Measurements from ENCODE around the gene APOBEC3B.
A peak's percentile ranks its signal among the peaks of the same experiment; 100 is the strongest.
"Not testable (repeated sequence)": the region's sequence is repeated elsewhere in the genome, so short reads cannot be mapped to it uniquely, and the experiment has no call there.

Gene APOBEC3B

GRCh38 chr22:39026509-39027150, 44.5 kb downstream of the APOBEC3B start:
- H3K4me1 ChIP-seq (ENCODE audit: control insufficient read depth, low read depth, low read length), result peaks cover 5% of the 10 kb centered on the region
- no peak overlapping the region for H3K27ac ChIP-seq (ENCODE audit: low read length)
- H3K36me3 ChIP-seq (ENCODE audit: control insufficient read depth, low read depth, low read length), result no peaks in the 10 kb centered on the region
- no peaks in the 10 kb centered on the region for H3K9me3 ChIP-seq (ENCODE audit: control insufficient read depth, low read depth, low read length)
- no peak overlapping the region for H3K9ac ChIP-seq (ENCODE audit: low read length)
- H3K4me3 ChIP-seq (ENCODE audit: low read length), result no peak overlapping the region
- H3K27me3 ChIP-seq (ENCODE audit: control insufficient read depth, insufficient read depth, low read length), result no peaks in the 10 kb centered on the region

- H3K36me3 ChIP-seq (ENCODE audit: control insufficient read depth, low read depth, low read length), result no peaks in the 10 kb centered on the region
- H3K9ac ChIP-seq (ENCODE audit: low read length), result no peak overlapping the region
- no peak overlapping the region for H3K27ac ChIP-seq (ENCODE audit: low read length)
- no peak overlapping the region for H3K4me3 ChIP-seq (ENCODE audit: low read length)
- no peaks in the 10 kb centered on the region for H3K27me3 ChIP-seq (ENCODE audit: control insufficient read depth, insufficient read depth, low read length)
- peaks cover 11% of the 10 kb centered on the region for H3K4me1 ChIP-seq (ENCODE audit: control insufficient read depth, low read depth, low read length)
- H3K9me3 ChIP-seq (ENCODE audit: control insufficient read depth, low read depth, low read length), result no peaks in the 10 kb centered on the region
These were observed 45.6 kb downstream of the APOBEC3B start for GRCh38 chr22:39027717-39028116.

DNA sequence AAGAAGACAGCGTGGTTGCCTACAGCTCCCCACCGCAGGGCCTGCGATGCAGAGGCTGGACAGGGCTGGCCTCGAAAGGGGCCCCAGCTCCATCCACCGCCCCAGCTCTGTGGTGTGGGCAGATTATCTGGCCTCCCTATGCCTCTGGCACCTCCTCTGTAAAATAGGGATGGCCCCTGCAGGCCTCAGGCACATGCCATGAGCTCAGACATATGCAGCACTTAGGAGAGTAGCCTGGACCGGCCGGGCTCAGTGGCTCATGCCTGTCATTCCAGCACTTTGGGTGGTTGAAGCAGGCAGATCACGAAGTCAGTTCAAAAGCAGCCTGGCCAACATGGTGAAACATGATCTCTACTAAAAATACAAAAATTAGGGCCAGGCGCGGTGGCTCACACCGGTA, 46.1 kb downstream of the APOBEC3B start:
- no peak overlapping the region for H3K4me3 ChIP-seq (ENCODE audit: low read length)
- H3K9ac ChIP-seq (ENCODE audit: low read length), result no peak overlapping the region
- H3K9me3 ChIP-seq (ENCODE audit: control insufficient read depth, low read depth, low read length), result no peaks in the 10 kb centered on the region
- no peak overlapping the region for H3K27ac ChIP-seq (ENCODE audit: low read length)
- no peaks in the 10 kb centered on the region for H3K27me3 ChIP-seq (ENCODE audit: control insufficient read depth, insufficient read depth, low read length)
- H3K4me1 ChIP-seq (ENCODE audit: control insufficient read depth, low read depth, low read length), result peaks cover 11% of the 10 kb centered on the region
- H3K36me3 ChIP-seq (ENCODE audit: control insufficient read depth, low read depth, low read length), result no peaks in the 10 kb centered on the region

DNA sequence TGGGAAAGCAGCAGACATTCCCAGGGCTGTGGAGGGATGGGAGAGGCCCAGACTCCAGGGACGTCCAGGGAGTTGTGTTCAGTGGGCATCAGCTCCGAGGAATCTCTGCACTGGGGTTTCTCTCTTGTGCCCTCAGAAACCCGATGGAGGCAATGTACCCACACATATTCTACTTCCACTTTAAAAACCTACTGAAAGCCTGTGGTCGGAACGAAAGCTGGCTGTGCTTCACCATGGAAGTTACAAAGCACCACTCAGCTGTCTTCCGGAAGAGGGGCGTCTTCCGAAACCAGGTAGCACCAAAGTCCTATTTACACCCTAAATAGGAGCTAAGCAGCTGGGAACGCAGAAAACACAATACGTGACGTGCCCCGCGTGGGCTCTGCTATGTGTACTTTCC, 47.1 kb downstream of the APOBEC3B start:
- H3K36me3 ChIP-seq (ENCODE audit: control insufficient read depth, low read depth, low read length), result no peaks in the 10 kb centered on the region
- H3K27ac ChIP-seq (ENCODE audit: low read length), result no peak overlapping the region
- no peaks in the 10 kb centered on the region for H3K9me3 ChIP-seq (ENCODE audit: control insufficient read depth, low read depth, low read length)
- H3K27me3 ChIP-seq (ENCODE audit: control insufficient read depth, insufficient read depth, low read length), result no peaks in the 10 kb centered on the region
- no peak overlapping the region for H3K4me3 ChIP-seq (ENCODE audit: low read length)
- no peak overlapping the region for H3K9ac ChIP-seq (ENCODE audit: low read length)
- peaks cover 11% of the 10 kb centered on the region for H3K4me1 ChIP-seq (ENCODE audit: control insufficient read depth, low read depth, low read length)

DNA sequence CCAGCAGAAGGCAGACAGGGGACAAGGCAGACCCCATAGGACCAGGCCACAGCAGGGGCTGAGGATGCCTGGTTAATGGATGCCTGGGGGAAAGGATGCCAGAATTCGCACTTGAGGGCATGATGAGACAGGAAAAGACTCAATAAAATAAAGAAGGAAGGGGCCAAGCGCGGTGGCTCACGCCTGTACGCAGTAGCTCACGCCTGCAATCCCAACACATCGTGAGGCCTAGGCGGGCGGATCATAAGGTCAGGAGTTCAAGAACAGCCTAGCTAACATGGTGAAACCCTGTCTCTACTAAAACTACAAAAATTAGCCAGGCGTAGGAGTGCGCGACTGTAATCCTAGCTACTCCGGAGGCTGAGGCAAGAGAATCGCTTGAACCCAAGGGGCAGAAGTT, 48.6 kb downstream of the APOBEC3B start:
- no peak overlapping the region for H3K4me3 ChIP-seq (ENCODE audit: low read length)
- H3K27me3 ChIP-seq (ENCODE audit: control insufficient read depth, insufficient read depth, low read length), result no peaks in the 10 kb centered on the region
- H3K4me1 ChIP-seq (ENCODE audit: control insufficient read depth, low read depth, low read length), result peaks cover 11% of the 10 kb centered on the region
- H3K9ac ChIP-seq (ENCODE audit: low read length), result no peak overlapping the region
- no peaks in the 10 kb centered on the region for H3K36me3 ChIP-seq (ENCODE audit: control insufficient read depth, low read depth, low read length)
- no peak overlapping the region for H3K27ac ChIP-seq (ENCODE audit: low read length)
- H3K9me3 ChIP-seq (ENCODE audit: control insufficient read depth, low read depth, low read length), result no peaks in the 10 kb centered on the region

- Histone ChIP-seq H3K4me3 (ENCODE audit: low read length) (peak overlapping the region; percentile 39), H3K9ac (ENCODE audit: low read length) (peak overlapping the region; percentile 3), H3K4me1 (ENCODE audit: control insufficient read depth, low read depth, low read length) (peaks cover 11% of the 10 kb centered on the region)
- not testable (repeated sequence) for H3K36me3 ChIP-seq (ENCODE audit: control insufficient read depth, low read depth, low read length); H3K27ac ChIP-seq (ENCODE audit: low read length); H3K27me3 ChIP-seq (ENCODE audit: control insufficient read depth, insufficient read depth, low read length); H3K9me3 ChIP-seq (ENCODE audit: control insufficient read depth, low read depth, low read length)
These were observed 49.5 kb downstream of the APOBEC3B start for GRCh38 chr22:39031434-39032295.

- H3K27ac ChIP-seq (ENCODE audit: low read length); H3K4me3 ChIP-seq (ENCODE audit: low read length); H3K27me3 ChIP-seq (ENCODE audit: control insufficient read depth, insufficient read depth, low read length); H3K9ac ChIP-seq (ENCODE audit: low read length); H3K36me3 ChIP-seq (ENCODE audit: control insufficient read depth, low read depth, low read length); H3K9me3 ChIP-seq (ENCODE audit: control insufficient read depth, low read depth, low read length): not testable (repeated sequence)
- peaks cover 25% of the 10 kb centered on the region for H3K4me1 ChIP-seq (ENCODE audit: control insufficient read depth, low read depth, low read length)
These were observed 54.9 kb downstream of the APOBEC3B start for GRCh38 chr22:39037071-39037470.

DNA sequence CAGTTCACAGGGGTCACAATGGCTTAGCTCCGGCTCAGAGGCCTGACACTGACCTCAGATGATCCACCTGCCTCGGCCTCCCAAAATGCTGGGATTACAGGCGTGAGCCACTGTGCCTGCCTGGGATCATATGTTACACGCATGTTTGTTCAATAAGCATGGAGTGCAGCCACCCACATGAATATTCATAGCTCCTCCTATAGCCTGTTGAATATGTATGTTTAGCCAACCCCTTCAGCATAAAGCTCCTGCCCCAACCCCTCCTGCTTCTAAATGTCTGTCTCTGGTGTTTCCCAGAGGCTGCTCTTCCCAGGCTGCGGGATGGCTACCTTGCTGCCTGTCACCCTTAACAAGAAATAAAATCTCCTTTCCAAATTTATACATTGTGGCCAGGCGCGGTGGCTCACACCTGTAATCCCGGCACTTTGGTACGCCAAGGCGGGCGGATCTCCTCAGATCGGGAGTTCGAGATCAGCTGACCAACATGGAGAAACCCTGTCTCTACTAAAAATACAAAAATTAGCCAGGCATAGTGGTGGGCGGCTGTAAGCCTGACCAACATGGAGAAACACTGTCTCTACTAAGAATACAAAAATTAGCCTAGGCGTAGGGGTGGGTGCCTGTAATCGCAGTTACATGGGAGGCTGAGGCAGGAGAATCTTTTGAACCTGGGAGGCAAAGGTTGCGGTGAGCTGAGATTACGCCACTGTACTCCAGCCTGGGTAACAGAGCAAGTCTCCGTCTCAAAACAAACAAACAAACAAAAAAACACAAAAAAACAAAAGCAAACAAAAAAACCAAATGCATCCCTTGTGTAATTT, 57.4 kb downstream of the APOBEC3B start:
- Histone ChIP-seq H3K4me1 (ENCODE audit: control insufficient read depth, low read depth, low read length) (peaks cover 21% of the 10 kb centered on the region), H3K9me3 (ENCODE audit: control insufficient read depth, low read depth, low read length) (no peaks in the 10 kb centered on the region), H3K27me3 (ENCODE audit: control insufficient read depth, insufficient read depth, low read length) (no peaks in the 10 kb centered on the region), H3K27ac (ENCODE audit: low read length) (no peak overlapping the region), H3K36me3 (ENCODE audit: control insufficient read depth, low read depth, low read length) (no peaks in the 10 kb centered on the region), H3K9ac (ENCODE audit: low read length) (no peak overlapping the region), H3K4me3 (ENCODE audit: low read length) (no peak overlapping the region)

- not testable (repeated sequence) for H3K9ac ChIP-seq (ENCODE audit: low read length); H3K27ac ChIP-seq (ENCODE audit: low read length)
- H3K4me1 ChIP-seq (ENCODE audit: control insufficient read depth, low read depth, low read length), result peaks cover 21% of the 10 kb centered on the region
These were observed 58.0 kb downstream of the APOBEC3B start for GRCh38 chr22:39040155-39040537.

GRCh38 chr22:39040538-39041296, 58.6 kb downstream of the APOBEC3B start, which contains the start of gene APOBEC3F:
Gene APOBEC3F (plus strand): TSS chr22:39040864. CDS start chr22:39040961, 97 bp downstream.
- H3K27me3 ChIP-seq (ENCODE audit: control insufficient read depth, insufficient read depth, low read length); H3K27ac ChIP-seq (ENCODE audit: low read length): not testable (repeated sequence)

More at GRCh38 chr22:39040155-39040537, 58.0 kb downstream of the APOBEC3B start:
- not testable (repeated sequence) for H3K27me3 ChIP-seq (ENCODE audit: control insufficient read depth, insufficient read depth, low read length); H3K36me3 ChIP-seq (ENCODE audit: control insufficient read depth, low read depth, low read length); H3K9me3 ChIP-seq (ENCODE audit: control insufficient read depth, low read depth, low read length); H3K4me3 ChIP-seq (ENCODE audit: low read length)

GRCh38 chr22:39041908-39042307, 59.8 kb downstream of the APOBEC3B start:
- Histone ChIP-seq H3K36me3 (ENCODE audit: control insufficient read depth, low read depth, low read length) (no peaks in the 10 kb centered on the region), H3K9ac (ENCODE audit: low read length) (no peak overlapping the region), H3K4me3 (ENCODE audit: low read length) (no peak overlapping the region), H3K27me3 (ENCODE audit: control insufficient read depth, insufficient read depth, low read length) (no peaks in the 10 kb centered on the region), H3K4me1 (ENCODE audit: control insufficient read depth, low read depth, low read length) (peaks cover 26% of the 10 kb centered on the region), H3K9me3 (ENCODE audit: control insufficient read depth, low read depth, low read length) (no peaks in the 10 kb centered on the region), H3K27ac (ENCODE audit: low read length) (no peak overlapping the region)

More at GRCh38 chr22:39040538-39041296, 58.6 kb downstream of the APOBEC3B start, which contains the start of gene APOBEC3F:
- peak within 1 kb of the TSS; percentile 51 for H3K4me3 ChIP-seq (ENCODE audit: low read length)
- H3K9ac ChIP-seq (ENCODE audit: low read length), result peak within 1 kb of the TSS; percentile 22
- H3K4me1 ChIP-seq (ENCODE audit: control insufficient read depth, low read depth, low read length), result peaks cover 21% of the 10 kb centered on the region
- H3K9me3 ChIP-seq (ENCODE audit: control insufficient read depth, low read depth, low read length); H3K36me3 ChIP-seq (ENCODE audit: control insufficient read depth, low read depth, low read length): not testable (repeated sequence)

Data from iPS-18a (cell line).